Uterus (tissue), 2 donors: ENCODE data around the gene DNAI1.

Experiments
- POLR2A ChIP-seq, 2 donors: fragments of 450-650 bp; IDR thresholded peaks; one replicate each; pipeline ENCODE4 v1.6.1; 2016; ENCODE audit warnings: antibody characterized with exemption in 2 of 2, mild to moderate bottlenecking in 1 of 2, moderate library complexity in 1 of 2
- TF ChIP-seq, protein P1 (sequence below), 4 experiments: fragments of 200-600 bp in 2 of 4; fragments of 450-650 bp in 2 of 4; sonication (generic) in 2 of 4; IDR thresholded peaks; one replicate each; pipeline ENCODE4 v1.5.1; 2016 to 2019; ENCODE audit warnings: antibody characterized with exemption in 4 of 4, mild to moderate bottlenecking in 2 of 4, moderate library complexity in 1 of 4

DNA sequence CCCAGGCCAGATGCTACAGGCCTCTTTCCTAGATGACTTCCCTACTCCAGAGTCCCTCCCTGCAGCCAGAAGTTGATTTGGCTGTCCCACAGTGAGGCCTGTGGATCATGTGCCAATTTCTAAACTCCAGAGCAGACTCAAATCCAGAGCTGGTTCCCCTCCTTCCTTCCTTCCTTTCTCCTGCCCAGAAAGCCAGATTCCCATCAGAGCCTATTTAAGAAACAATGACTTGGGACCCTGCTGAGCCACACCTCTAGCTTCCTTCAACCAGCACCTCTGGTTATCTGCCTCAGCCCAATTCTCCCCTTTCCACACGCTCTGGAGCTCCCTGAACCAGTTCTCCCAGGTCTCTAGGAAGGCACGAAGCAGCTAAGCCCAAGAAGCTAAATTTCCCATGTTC lies 7.5 kb upstream of the DNAI1 start:
- TF ChIP-seq, protein P1, sequence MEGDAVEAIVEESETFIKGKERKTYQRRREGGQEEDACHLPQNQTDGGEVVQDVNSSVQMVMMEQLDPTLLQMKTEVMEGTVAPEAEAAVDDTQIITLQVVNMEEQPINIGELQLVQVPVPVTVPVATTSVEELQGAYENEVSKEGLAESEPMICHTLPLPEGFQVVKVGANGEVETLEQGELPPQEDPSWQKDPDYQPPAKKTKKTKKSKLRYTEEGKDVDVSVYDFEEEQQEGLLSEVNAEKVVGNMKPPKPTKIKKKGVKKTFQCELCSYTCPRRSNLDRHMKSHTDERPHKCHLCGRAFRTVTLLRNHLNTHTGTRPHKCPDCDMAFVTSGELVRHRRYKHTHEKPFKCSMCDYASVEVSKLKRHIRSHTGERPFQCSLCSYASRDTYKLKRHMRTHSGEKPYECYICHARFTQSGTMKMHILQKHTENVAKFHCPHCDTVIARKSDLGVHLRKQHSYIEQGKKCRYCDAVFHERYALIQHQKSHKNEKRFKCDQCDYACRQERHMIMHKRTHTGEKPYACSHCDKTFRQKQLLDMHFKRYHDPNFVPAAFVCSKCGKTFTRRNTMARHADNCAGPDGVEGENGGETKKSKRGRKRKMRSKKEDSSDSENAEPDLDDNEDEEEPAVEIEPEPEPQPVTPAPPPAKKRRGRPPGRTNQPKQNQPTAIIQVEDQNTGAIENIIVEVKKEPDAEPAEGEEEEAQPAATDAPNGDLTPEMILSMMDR (IDR thresholded peaks at IDR 0.05) = no peak
- TF ChIP-seq POLR2A (IDR thresholded peaks at IDR 0.05) = no peak
